ENCODE results near the gene USP30.
A peak's percentile ranks its signal among the peaks of the same experiment; 100 is the strongest.

Gene USP30

DNA sequence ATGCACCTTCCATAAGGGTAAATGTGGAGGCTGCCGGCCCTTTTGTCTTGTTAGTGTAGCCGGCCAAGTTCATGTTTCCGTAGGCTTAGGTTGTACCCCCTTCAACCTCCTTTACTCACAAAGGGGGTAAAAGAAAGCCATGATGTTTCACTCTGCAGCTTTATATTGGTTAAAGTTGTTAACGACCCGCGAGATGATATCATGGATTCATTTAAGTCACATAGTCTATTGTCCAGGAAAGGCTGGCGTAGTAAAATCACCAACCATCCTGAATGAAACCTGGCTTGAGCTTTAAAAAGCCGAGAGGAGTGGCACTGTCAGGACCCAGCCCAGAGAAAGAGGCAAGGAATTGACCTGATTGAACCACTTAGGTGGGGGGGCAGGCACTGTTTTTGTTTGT, 46.3 kb downstream of the USP30 start:
- DNase-seq, result no peak

DNA sequence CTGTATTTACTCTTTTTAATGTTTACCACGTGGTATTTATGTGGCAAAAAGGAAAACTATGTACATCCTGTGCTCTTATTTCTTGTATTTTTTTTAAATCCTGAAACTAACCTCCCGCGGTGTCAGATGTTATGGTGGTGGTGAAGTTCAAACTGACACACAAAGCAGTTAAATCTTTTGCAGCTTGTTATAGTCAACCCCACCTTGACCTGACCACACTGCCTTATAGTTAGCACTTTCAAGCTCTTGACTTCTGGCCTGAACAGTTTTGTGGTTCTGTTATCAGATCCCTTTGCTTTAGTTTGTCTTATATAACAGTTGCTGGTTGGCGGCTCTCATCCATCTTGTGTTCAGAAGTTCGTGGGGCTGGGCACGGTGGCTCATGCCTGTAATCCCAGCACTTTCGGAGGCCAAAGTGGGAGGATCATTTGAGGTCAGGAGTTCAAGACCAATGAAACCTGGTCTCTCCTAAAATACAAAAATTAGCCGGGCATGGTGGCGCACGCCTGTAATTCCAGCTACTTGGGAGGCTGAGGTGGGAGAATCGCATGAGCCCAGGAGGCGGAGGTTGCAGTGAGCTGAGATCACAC, 47.1 kb downstream of the USP30 start:
- no peak for DNase-seq

DNA sequence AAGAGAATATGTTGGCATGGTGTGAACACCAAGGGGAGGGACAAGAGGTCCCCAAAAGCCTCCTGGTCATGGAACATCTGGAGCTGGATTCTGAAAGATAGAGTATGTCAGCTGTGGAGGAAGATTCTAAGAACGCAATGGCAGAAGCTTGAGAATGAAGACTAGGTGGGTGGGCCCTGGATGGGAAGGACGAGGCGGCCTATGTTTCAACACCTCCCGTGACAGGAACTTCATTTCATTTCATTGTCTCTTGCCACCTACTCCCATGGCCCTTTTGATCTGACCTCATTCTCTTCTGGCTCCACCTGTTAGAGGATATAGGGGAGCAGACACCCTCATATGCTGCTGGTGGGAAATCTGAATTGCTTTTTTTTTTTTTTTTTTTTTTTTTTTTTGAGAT, 48.4 kb downstream of the USP30 start:
- no peak for DNase-seq

DNA sequence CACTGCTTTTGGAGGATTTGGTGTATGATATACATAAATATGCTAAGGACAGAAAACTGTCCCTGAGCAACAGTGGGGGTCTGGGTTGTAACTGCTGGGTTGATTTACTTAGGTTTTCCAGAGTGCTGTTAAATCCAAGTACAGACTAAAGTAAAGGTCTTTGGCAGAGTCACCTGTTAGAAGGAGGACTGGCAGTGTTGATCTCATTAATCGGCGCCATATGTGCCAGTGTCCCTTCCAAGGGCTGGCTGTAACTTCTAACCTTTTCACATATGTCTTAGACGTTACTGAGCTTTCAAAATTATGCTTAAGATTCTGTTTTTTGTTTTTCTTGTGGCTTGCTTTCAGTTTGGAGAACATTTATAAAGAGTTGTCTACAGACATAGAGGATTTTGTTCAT, 50.1 kb downstream of the USP30 start:
- no peak for DNase-seq

DNA sequence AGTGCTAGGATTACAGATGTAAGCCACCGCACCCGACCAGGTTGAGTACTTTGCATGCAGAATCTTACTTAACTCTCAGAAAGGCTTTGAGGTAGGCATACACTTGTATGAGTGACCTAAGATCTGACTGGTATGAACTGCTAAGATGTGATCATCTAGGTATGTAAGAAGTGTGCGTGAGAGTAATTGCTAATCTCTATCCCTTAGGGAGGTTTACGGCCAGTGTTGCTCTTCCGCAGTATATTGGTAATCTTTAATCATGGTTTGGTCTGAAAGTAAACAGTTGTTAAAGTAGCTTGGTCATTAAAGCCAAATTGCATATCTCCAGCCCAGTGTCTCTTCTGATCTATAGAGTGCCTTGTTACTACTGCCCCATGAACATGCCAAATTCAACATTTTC, 52.8 kb downstream of the USP30 start:
- DNase-seq, result no peak

DNA sequence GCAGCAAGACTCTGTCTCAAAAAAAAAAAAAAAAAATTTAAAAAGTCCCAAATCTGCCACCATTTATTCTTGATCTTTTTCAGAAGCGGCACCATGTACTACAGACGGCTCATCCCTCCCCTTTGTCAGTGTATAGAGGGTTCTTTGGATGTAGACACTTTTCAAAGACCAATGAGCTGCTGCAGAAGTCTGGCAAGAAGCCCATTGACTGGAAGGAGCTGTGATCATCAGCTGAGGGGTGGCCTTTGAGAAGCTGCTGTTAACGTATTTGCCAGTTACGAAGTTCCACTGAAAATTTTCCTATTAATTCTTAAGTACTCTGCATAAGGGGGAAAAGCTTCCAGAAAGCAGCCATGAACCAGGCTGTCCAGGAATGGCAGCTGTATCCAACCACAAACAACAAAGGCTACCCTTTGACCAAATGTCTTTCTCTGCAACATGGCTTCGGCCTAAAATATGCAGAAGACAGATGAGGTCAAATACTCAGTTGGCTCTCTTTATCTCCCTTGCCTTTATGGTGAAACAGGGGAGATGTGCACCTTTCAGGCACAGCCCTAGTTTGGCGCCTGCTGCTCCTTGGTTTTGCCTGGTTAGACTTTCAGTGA, 57.5 kb downstream of the USP30 start:
- DNase-seq, result no peak

DNA sequence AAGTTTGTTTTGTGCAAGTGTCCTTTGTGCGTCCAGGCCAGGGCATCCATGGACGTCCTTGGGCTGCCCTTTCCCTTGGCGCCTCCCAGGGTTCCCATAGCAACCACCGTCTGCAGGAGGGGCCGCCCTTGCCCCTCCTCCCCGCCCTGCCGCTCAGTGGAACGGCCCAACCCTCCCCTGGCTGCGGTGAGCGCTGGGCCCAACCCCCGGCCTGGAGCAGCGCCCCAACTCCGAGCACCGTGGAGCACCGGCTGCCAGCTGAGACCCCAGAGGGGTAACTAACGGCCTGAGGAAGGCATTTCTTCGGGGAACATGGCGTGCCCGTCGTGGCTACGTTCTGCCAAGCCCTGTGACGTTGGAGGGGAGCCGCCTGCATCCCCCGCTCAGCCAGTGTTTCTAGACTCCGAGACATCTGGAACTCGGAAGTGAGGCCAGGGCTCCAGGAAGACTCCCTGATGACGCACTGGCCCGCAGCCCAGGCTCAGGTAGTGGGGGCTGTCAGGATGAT, 58.7 kb downstream of the USP30 start:
- peak; percentile 56 for DNase-seq

DNA sequence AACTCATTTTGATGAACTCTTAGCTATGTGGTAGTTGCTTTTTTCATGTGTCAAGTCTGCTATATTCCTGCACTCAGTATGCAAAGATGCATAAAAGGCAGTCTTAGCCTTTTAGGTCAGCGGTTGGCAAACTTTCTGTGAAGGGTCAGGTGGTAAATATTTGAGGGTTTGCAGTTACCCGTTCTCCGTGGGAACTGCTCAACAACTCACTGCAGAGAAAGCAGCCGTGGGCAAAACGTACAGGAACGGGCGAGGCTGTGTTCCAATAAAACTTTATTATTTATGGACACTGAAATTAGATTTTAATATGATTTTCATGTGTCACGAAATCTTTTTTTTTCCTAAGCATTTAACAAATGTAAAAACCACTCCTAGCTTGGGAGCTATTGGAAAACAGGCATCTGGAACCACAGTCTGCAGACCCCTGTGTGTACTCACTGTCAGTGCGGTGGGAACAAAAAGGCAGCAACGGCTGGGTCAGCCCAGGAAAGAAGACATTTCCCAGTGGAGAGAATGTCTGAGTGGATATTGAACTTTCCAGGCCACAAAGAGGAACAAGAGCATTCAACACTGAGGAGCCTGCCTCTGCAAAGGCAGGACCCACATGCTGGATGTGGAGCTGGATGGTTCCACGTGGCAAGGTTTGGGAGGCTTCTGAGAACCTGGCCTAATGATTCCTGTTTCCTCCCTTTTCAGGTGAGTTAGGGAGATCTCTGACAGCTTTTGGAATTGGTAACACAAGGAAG, 60.5 kb downstream of the USP30 start:
- no peak for DNase-seq

DNA sequence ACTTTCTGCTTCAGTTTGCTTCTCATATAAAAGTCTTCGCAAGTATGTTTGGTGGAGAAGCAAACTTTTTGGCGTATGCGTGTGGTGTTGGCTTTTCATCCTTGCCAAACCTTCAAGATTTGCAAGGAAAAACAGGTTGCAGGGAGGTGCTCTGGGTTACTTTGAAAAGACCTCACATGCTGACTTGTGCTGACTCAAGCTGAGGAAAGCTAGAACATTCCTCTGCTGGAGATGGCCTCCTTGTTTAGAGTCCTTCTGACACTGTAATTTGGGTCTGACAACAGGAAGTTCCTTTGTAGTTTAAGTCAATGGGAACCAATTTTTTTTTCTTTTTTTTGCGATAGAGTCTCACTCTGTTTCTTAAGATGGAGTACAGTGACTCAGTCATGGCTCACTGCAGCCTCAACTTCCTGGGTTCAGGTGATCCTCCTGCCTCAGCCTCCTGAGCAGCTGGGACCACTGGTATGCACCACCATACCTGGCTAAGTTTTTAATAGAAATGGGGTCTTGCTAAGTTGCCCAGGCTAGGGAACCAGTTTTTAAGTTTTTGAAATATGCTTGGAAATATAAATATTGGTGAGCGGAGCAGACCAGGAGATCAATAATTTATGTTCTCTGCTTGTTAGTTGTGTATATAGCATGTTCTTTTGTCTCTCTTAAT, 61.4 kb downstream of the USP30 start:
- DNase-seq, result no peak

DNA sequence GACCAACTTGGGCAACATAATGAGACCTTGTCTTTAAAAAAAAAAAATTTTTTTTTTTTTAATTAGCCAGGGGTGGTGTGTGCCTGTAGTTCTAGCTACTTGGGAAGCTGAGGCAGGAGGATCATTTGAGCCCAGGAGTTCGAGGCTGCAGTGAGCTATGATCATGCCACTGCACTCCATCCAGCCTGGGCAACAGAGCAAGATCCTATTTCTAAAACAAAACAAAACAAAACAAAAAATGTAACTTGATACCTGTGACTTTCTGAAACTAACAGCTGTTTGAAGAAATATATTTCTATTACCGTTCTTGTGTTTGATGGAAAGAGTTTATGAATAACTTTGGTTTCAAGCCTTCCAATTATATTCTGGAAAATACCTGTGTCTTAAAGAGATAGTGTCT, 62.3 kb downstream of the USP30 start:
- DNase-seq, result no peak

DNA sequence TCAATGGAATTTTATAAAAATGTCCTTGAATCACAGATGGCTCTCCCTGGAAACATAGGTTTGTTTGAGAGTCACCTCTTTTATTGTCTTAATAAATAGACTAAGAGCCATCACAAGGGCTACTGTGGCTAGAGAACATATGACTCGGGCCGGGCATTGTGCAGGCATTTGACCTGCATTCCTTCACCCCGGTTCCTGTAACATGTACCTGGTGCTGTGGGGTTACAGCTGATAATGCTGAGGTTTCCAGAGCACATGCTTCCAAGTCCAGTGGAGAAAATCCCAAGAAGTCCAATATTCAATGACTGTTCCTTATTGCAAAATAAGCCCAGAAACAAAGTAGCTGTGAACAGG, 63.0 kb downstream of the USP30 start:
- DNase-seq, result no peak

DNA sequence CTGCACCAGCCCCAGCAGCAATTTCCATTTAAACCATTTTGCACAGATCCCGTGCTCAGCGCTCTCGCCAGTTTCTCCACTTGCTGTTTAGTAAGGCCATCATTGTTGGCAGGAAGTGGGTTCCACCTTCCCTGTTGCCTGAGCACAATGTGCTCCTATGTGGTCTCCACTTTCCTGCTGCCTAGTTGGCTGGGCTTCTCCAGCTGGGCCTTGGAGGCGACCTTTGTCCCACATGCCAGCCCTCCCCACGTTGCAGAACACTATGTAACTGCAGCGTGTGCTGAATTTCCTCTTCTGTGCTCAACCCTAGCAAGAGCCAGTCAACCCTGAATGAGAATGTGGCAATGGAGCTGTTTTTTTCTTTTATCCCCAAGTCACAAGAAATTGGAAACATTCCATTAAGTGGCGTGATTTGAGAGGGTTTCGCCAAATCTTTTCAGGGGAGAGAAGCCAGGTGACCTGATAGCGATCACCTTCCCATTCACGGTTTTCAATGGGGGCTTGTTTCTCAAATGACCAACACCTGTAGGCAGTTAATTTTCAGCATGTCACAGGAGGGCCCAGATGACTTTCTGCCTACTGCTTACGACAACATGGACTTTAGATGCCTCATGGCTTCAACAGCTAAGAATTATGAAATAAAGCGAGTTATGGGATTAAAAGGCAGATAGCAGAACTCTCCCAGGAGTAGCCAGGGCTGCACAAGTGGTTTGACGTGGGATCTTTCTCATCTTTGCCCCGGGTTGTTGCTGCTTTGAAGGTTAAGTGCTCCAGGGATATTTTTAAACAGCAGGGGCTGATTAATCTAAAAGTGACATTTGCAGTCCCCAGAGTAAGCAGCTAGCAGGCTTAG, 63.6 kb downstream of the USP30 start, which contains the start of gene ACACB:
Gene ACACB, plus strand, starts transcription at position 830 of the 853 bp plus-strand sequence. CDS start 22,819 bp downstream, outside the sequence.
- DNase-seq, result no peak

DNA sequence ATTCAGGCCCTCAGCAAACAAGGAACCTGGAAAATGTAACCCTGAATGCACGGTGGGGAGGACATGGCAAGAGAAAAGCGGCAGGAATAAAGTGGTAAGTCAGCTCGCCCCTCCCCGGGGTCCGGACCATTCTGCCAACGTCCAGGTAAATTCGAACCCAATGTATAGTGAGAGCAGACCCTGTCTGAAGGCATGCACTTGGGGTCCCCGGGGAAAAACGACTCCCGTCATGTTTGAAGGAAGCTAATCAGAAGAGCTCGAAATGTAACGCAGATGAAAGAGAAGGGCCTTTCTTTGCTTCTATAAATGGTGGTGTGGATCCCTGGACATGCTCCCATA, 64.2 kb downstream of the USP30 start:
- DNase-seq, result no peak

DNA sequence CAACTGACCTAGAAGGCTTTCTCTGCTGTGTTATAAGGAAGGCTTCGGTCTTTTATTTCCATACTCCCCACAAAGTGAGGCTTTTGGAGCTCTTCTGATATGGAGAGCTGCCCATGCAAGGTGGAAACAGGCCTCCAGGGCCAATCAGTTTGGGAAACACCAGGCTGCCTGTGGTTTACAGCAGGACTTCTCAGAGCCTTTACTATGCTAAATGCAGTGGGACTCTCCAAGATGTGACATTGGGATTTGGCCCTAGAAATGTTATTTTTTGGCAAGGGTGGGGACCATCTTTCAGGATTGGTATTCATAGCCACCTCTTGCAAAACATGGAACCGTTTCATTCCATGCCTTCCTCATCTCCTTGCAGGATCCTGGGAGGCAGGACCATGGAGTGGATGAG, 67.7 kb downstream of the USP30 start:
- no peak for DNase-seq

DNA sequence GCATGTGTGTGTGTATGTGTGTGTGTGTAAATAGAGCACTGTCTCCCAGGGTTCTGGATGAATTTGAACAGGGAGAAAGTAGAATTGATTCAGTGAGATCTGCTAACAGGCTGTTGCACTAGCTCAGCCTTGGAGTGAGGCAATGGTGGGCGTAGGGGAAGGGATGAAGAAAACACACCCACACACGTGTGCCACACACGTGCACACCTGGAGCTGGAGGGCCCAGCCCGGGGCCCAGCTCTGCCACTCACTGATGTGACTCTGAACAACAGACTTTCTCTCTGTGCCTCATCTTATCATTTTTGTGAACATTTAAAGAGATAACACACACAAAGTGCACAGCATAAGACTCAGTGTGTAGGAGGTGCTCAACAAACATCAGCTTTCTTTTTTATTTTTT, 68.2 kb downstream of the USP30 start:
- no peak for DNase-seq

DNA sequence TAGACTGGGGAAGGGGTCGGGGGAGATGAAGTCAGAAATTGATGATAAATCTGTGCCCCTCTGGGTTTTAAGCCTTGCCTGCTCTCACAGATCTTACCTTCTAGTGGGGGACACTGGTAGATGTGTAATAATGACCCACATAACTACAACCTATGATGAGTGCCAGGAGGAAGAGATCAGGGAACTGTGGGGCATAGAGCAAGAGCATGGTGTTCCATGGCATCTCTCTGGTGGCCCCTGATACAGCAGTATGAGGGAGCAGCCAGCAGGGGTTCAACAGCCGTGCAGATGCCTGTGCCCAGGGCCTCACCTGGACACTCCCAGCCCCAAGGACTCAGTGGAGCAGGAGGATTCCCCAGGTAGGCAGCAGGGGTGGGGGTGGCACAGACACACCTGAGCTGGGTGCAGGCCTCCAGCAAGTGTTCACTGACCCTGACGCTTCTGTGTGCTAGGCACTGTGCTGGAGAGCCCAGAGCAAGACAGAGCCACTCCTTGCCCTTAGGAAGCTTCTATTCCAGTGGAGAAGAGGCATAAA, 69.0 kb downstream of the USP30 start:
- DNase-seq, result no peak

DNA sequence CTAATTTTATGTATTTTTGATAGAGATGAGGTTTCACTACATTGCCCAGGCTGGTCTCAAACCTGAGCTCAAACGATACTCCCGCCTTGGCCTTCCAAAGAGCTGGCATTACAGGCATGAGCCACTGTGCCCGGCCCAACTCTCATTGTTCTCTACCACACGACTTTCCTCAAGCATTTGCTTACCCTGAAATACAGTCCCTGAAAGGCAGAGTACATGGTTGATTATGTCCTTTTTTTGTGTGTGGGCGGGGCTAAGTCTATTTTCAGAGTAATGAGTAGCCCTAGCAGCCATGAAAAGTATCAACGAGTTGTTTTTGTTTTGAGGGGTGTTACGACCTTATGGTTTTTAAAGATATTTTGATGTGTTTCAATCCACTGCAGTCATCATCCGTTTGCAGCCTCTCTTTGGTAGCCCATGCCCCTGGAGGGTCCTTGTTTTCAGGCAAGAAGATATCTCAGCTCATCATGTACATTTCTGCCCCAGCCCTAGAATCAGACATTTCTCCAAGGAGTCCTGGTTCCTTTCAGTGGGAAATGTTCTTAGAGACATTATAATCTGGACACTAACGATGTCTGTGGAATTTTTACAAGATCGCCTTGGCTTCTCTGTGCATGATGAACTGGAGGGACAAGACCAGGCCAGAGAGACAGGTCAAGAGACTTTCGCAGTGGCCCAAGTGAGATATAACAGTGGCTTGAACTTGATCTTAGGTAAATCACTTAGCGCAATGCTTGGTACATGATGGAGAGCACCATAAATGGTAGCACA, 72.7 kb downstream of the USP30 start:
- no peak for DNase-seq

DNA sequence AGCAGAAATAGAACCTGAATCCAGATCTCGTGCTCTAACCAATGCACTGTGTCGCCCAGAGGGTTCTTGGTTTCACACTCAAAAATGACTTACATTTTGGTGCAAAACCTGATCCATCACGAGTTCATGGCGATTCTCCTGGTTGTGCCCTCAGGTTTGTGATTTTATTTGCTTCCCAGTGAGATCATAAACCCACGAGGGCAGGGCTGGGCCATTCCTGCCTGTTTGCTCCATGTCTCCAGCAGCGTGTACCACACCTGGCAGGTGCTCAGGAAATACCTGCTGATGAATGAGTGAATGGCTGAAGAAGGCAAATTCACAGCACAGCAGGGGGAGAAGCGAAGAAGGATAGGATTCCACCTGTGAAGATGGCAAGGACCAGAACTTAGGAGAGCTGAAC, 73.4 kb downstream of the USP30 start:
- DNase-seq, result no peak

DNA sequence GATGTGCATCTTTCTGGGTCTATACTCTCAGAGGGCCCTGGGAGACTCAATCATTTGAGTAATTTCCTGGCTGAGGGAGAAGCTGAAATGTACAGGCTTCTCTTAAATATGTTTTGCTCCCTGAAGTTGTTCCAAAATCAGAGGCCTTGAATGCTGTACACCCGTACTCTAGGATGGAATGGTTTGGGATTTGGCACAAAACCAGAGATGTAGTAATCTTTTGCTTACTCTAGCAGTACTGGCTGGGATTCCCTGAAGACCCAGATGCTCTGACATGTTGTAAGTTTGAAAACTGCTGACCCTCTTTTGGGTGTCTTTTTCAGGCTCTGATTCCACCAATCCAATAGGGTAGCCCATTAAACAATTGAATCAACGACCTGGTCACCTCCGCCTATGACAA, 74.4 kb downstream of the USP30 start:
- no peak for DNase-seq

DNA sequence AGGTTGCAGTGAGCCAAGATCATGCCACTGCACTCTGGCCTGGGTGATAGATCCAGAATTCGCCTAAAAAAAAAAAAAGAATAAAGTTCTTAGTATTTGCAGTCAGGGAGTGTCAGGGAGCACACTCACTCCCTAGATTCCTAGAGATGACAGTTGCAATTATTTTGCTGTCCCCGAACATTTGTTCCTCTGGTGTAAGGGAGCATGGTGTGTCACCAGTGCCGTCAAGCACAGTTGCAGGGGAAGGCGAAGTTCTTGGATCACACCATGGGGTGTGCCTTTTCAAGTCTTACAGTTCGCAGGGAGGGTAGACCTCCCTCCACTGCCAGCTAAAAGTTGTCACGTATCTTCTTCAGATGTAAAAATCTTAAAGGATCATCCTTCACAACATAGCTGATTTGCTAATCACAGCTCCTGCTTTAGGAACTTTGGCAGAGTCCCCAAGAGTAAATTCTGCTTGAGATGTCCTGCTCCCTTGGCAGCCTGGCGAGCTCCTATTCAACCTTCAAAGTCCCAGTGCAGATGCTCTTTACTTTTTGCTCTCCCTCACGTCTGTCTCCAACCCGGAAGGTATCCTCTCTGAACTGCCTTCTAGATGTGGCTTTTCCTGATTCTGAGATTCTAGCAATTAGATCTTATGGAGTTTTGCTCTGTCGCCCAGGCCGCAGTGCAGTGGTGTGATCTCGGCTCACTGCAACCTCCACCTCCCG, 75.3 kb downstream of the USP30 start:
- no peak for DNase-seq

All from stimulated activated CD4-positive, alpha-beta T cell treated with anti-CD3 and anti-CD28 coated beads, Interleukin-4, amount 100 ng/mL, for 1 hour (primary cell).